HEK293 (cell line): Measurements from ENCODE around the gene LY6G6F.

ENCODE experiments used
- SCRT2 ChIP-seq: fragments of 450-650 bp; formaldehyde crosslinking; IDR thresholded peaks from 2 replicates; pipeline ENCODE4 v1.5.1; 2016; ENCODE audit warnings: missing biosample characterization, missing genetic modification characterization
- SETDB1 ChIP-seq: IDR thresholded peaks from one replicate; pipeline ENCODE4 v1.6.1; 2017; ENCODE audit warnings: mild to moderate bottlenecking, low read length, moderate library complexity, mixed read lengths; ENCODE audit not compliant: insufficient read length
- ZBTB8A ChIP-seq: fragments of 450-650 bp; formaldehyde crosslinking; IDR thresholded peaks from 2 replicates; pipeline ENCODE4 v1.5.1; 2016; ENCODE audit warnings: missing biosample characterization, missing genetic modification characterization
- ZNF175 ChIP-seq: fragments of 450-650 bp; formaldehyde crosslinking; IDR thresholded peaks from 2 replicates; pipeline ENCODE4 v1.5.1; 2016; ENCODE audit warnings: missing biosample characterization, missing genetic modification characterization
- ZNF19 ChIP-seq: fragments of 450-650 bp; formaldehyde crosslinking; IDR thresholded peaks from 2 replicates; pipeline ENCODE4; 2016; ENCODE audit warnings: missing biosample characterization, missing genetic modification characterization, low read depth
- ZNF23 ChIP-seq: fragments of 450-650 bp; formaldehyde crosslinking; IDR thresholded peaks from 2 replicates; pipeline ENCODE4 v1.5.1; 2016; ENCODE audit warnings: missing biosample characterization, missing genetic modification characterization, borderline replicate concordance
- ZNF311 ChIP-seq: fragments of 450-650 bp; formaldehyde crosslinking; IDR thresholded peaks from 2 replicates; pipeline ENCODE4 v1.5.1; 2017; ENCODE audit warnings: missing biosample characterization, missing genetic modification characterization, borderline replicate concordance
- ZNF350 ChIP-seq: fragments of 450-650 bp; formaldehyde crosslinking; IDR thresholded peaks from 2 replicates; pipeline ENCODE4 v1.5.0; 2017; ENCODE audit warnings: missing biosample characterization, mild to moderate bottlenecking, missing genetic modification characterization
- ZNF366 ChIP-seq: fragments of 450-650 bp; formaldehyde crosslinking; conservative IDR thresholded peaks from 2 replicates; pipeline ENCODE4 v1.5.1; 2016; ENCODE audit warnings: missing biosample characterization, missing genetic modification characterization
- ZNF473 ChIP-seq: fragments of 450-650 bp; formaldehyde crosslinking; IDR thresholded peaks from 2 replicates; pipeline ENCODE4 v1.5.1; 2017; ENCODE audit warnings: missing biosample characterization, missing genetic modification characterization
- ZNF510 ChIP-seq: fragments of 450-650 bp; formaldehyde crosslinking; IDR thresholded peaks from 2 replicates; pipeline ENCODE4 v1.5.1; 2018; ENCODE audit warnings: mild to moderate bottlenecking, missing genetic modification characterization, missing biosample characterization; ENCODE audit not compliant: insufficient replicate concordance
- ZNF624 ChIP-seq: fragments of 450-650 bp; formaldehyde crosslinking; IDR thresholded peaks from 2 replicates; pipeline ENCODE4 v1.5.1; 2017; ENCODE audit warnings: missing biosample characterization, missing genetic modification characterization
- ZNF626 ChIP-seq: fragments of 450-650 bp; sonication (Bioruptor Pico); formaldehyde crosslinking; IDR thresholded peaks from 2 replicates; pipeline ENCODE4 v1.5.1; 2018; ENCODE audit warnings: missing biosample characterization, missing genetic modification characterization, inconsistent platforms
- ZNF670 ChIP-seq: fragments of 450-650 bp; formaldehyde crosslinking; IDR thresholded peaks from 2 replicates; pipeline ENCODE4 v1.5.1; 2016; ENCODE audit warnings: missing biosample characterization, missing genetic modification characterization, low read depth
- ZNF677 ChIP-seq: fragments of 450-650 bp; IDR thresholded peaks from 2 replicates; pipeline ENCODE4 v1.5.0; 2018; ENCODE audit warnings: missing biosample characterization, mild to moderate bottlenecking, missing genetic modification characterization, moderate library complexity
- ZNF776 ChIP-seq: fragments of 450-650 bp; formaldehyde crosslinking; IDR thresholded peaks from 2 replicates; pipeline ENCODE4 v1.5.0; 2017; ENCODE audit warnings: missing biosample characterization, missing genetic modification characterization, borderline replicate concordance
- TF ChIP-seq, protein P1 (sequence below): sonication (generic); formaldehyde crosslinking; IDR thresholded peaks from 2 replicates; pipeline ENCODE4 v1.8.1; 2022; ENCODE audit warnings: mild to moderate bottlenecking, moderate library complexity, missing genetic modification reagents
- TF ChIP-seq, protein P2 (sequence below): fragments of 450-650 bp; formaldehyde crosslinking; IDR thresholded peaks from 2 replicates; pipeline ENCODE4 v1.5.1; 2017; ENCODE audit warnings: missing biosample characterization, missing genetic modification characterization
- TF ChIP-seq, protein P3 (sequence below): fragments of 450-650 bp; formaldehyde crosslinking; IDR thresholded peaks from 2 replicates; pipeline ENCODE4 v1.5.1; 2016; ENCODE audit warnings: missing biosample characterization, missing genetic modification characterization
- TF ChIP-seq, protein P4 (sequence below): fragments of 450-650 bp; formaldehyde crosslinking; IDR thresholded peaks from 2 replicates; pipeline ENCODE4 v1.5.1; 2016; ENCODE audit warnings: missing biosample characterization, missing genetic modification characterization
- TF ChIP-seq, protein P5 (sequence below): fragments of 450-650 bp; formaldehyde crosslinking; IDR thresholded peaks from 2 replicates; pipeline ENCODE4 v1.5.1; 2016; ENCODE audit warnings: missing biosample characterization, missing genetic modification characterization
- TF ChIP-seq, protein P6 (sequence below): fragments of 450-650 bp; formaldehyde crosslinking; IDR thresholded peaks from 2 replicates; pipeline ENCODE4 v1.5.1; 2017; ENCODE audit warnings: missing biosample characterization, missing genetic modification characterization
- TF ChIP-seq, protein P7 (sequence below): fragments of 450-650 bp; IDR thresholded peaks from 2 replicates; pipeline ENCODE4 v1.5.1; 2018; ENCODE audit warnings: missing biosample characterization, mild to moderate bottlenecking, missing genetic modification characterization
- TF ChIP-seq, protein P8 (sequence below): fragments of 450-650 bp; formaldehyde crosslinking; IDR thresholded peaks from 2 replicates; pipeline ENCODE4 v1.5.1; 2017; ENCODE audit warnings: missing biosample characterization, missing genetic modification characterization

LY6G6F gene

DNA sequence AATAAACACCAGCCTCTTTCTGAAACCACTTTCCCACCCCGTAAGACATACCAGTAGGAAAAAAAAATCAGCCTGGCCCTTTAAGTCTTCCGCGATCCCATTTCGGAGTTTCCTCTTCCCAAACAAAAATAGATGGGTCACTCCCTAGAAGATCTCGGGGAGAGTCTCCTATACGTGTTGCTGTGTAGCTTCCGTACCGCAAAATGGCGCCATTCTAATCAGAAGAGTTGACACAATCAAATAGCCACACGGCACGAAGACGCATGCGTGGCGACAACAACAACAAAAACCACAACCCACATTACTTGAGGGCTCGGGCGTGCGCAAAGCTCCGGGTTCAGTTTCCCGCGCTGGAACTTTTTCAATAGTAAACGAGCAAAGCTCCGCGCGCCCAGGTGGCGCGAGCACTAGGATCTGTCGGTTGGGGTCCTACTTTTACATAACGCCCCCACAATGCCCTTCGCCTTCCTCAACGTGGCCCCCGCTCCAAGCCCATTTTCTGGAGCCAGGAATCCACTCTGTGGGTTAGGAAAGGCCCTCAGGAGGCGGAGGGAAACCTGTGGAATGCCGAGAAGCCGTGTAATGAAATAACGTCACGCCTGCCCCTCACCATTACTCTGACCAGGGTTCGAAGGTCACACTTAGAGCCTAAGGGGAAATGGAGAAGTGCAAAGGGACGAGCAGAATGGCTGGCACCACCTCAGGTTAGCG is 41.7 kb upstream of the LY6G6F start, which contains the start of gene GPANK1 (continued):
- TF ChIP-seq, protein P1, sequence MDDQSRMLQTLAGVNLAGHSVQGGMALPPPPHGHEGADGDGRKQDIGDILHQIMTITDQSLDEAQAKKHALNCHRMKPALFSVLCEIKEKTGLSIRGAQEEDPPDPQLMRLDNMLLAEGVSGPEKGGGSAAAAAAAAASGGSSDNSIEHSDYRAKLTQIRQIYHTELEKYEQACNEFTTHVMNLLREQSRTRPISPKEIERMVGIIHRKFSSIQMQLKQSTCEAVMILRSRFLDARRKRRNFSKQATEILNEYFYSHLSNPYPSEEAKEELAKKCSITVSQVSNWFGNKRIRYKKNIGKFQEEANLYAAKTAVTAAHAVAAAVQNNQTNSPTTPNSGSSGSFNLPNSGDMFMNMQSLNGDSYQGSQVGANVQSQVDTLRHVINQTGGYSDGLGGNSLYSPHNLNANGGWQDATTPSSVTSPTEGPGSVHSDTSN: no peak
- TF ChIP-seq ZNF624 (tag by site-specific recombination) (no peak), ZNF626 (no peak), ZNF473 (no peak), ZNF175 (tag by site-specific recombination) (no peak), SETDB1 (no peak), ZNF670 (tag by site-specific recombination) (no peak), ZNF510 (no peak), ZBTB8A (tag by site-specific recombination) (peak; percentile 28), SCRT2 (tag by site-specific recombination) (peak; percentile 99), ZNF677 (tag by site-specific recombination) (no peak), ZNF19 (tag by site-specific recombination) (no peak), ZNF366 (tag by site-specific recombination) (no peak), ZNF311 (tag by site-specific recombination) (no peak), ZNF350 (tag by site-specific recombination) (no peak), ZNF23 (tag by site-specific recombination) (no peak), ZNF776 (tag by site-specific recombination) (no peak)
- TF ChIP-seq, protein P2, sequence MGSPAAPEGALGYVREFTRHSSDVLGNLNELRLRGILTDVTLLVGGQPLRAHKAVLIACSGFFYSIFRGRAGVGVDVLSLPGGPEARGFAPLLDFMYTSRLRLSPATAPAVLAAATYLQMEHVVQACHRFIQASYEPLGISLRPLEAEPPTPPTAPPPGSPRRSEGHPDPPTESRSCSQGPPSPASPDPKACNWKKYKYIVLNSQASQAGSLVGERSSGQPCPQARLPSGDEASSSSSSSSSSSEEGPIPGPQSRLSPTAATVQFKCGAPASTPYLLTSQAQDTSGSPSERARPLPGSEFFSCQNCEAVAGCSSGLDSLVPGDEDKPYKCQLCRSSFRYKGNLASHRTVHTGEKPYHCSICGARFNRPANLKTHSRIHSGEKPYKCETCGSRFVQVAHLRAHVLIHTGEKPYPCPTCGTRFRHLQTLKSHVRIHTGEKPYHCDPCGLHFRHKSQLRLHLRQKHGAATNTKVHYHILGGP (tag by site-specific recombination): no peak
- TF ChIP-seq, protein P3, sequence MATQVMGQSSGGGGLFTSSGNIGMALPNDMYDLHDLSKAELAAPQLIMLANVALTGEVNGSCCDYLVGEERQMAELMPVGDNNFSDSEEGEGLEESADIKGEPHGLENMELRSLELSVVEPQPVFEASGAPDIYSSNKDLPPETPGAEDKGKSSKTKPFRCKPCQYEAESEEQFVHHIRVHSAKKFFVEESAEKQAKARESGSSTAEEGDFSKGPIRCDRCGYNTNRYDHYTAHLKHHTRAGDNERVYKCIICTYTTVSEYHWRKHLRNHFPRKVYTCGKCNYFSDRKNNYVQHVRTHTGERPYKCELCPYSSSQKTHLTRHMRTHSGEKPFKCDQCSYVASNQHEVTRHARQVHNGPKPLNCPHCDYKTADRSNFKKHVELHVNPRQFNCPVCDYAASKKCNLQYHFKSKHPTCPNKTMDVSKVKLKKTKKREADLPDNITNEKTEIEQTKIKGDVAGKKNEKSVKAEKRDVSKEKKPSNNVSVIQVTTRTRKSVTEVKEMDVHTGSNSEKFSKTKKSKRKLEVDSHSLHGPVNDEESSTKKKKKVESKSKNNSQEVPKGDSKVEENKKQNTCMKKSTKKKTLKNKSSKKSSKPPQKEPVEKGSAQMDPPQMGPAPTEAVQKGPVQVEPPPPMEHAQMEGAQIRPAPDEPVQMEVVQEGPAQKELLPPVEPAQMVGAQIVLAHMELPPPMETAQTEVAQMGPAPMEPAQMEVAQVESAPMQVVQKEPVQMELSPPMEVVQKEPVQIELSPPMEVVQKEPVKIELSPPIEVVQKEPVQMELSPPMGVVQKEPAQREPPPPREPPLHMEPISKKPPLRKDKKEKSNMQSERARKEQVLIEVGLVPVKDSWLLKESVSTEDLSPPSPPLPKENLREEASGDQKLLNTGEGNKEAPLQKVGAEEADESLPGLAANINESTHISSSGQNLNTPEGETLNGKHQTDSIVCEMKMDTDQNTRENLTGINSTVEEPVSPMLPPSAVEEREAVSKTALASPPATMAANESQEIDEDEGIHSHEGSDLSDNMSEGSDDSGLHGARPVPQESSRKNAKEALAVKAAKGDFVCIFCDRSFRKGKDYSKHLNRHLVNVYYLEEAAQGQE (tag by site-specific recombination): no peak
- TF ChIP-seq, protein P4, sequence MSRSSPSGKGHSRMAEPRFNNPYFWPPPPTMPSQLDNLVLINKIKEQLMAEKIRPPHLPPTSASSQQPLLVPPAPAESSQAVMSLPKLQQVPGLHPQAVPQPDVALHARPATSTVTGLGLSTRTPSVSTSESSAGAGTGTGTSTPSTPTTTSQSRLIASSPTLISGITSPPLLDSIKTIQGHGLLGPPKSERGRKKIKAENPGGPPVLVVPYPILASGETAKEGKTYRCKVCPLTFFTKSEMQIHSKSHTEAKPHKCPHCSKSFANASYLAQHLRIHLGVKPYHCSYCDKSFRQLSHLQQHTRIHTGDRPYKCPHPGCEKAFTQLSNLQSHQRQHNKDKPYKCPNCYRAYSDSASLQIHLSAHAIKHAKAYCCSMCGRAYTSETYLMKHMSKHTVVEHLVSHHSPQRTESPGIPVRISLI: peak; percentile 88
- TF ChIP-seq, protein P5, sequence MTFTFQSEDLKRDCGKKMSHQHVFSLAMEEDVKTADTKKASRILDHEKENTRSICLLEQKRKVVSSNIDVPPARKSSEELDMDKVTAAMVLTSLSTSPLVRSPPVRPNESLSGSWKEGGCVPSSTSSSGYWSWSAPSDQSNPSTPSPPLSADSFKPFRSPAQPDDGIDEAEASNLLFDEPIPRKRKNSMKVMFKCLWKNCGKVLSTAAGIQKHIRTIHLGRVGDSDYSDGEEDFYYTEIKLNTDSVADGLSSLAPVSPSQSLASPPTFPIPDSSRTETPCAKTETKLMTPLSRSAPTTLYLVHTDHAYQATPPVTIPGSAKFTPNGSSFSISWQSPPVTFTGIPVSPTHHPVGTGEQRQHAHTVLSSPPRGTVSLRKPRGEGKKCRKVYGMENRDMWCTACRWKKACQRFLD (tag by site-specific recombination): no peak
- TF ChIP-seq, protein P6, sequence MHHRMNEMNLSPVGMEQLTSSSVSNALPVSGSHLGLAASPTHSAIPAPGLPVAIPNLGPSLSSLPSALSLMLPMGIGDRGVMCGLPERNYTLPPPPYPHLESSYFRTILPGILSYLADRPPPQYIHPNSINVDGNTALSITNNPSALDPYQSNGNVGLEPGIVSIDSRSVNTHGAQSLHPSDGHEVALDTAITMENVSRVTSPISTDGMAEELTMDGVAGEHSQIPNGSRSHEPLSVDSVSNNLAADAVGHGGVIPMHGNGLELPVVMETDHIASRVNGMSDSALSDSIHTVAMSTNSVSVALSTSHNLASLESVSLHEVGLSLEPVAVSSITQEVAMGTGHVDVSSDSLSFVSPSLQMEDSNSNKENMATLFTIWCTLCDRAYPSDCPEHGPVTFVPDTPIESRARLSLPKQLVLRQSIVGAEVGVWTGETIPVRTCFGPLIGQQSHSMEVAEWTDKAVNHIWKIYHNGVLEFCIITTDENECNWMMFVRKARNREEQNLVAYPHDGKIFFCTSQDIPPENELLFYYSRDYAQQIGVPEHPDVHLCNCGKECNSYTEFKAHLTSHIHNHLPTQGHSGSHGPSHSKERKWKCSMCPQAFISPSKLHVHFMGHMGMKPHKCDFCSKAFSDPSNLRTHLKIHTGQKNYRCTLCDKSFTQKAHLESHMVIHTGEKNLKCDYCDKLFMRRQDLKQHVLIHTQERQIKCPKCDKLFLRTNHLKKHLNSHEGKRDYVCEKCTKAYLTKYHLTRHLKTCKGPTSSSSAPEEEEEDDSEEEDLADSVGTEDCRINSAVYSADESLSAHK (tag by site-specific recombination): no peak
- TF ChIP-seq, protein P7, sequence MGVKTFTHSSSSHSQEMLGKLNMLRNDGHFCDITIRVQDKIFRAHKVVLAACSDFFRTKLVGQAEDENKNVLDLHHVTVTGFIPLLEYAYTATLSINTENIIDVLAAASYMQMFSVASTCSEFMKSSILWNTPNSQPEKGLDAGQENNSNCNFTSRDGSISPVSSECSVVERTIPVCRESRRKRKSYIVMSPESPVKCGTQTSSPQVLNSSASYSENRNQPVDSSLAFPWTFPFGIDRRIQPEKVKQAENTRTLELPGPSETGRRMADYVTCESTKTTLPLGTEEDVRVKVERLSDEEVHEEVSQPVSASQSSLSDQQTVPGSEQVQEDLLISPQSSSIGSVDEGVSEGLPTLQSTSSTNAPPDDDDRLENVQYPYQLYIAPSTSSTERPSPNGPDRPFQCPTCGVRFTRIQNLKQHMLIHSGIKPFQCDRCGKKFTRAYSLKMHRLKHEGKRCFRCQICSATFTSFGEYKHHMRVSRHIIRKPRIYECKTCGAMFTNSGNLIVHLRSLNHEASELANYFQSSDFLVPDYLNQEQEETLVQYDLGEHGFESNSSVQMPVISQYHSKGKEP (tag by site-specific recombination): 0 out of 2 replicates have a peak, but pooled peaks have one; percentile 49
- TF ChIP-seq, protein P8, sequence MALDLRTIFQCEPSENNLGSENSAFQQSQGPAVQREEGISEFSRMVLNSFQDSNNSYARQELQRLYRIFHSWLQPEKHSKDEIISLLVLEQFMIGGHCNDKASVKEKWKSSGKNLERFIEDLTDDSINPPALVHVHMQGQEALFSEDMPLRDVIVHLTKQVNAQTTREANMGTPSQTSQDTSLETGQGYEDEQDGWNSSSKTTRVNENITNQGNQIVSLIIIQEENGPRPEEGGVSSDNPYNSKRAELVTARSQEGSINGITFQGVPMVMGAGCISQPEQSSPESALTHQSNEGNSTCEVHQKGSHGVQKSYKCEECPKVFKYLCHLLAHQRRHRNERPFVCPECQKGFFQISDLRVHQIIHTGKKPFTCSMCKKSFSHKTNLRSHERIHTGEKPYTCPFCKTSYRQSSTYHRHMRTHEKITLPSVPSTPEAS (tag by site-specific recombination): no peak
